Upper lobe of left lung (tissue), 6 donors: ENCODE data around the gene IKZF5. TPM values are rescaled to one million over a fixed set of nuclear protein-coding genes. Genes with fewer than 3 reads are reported as not detected.

Experiments
- ATAC-seq, 2 donors: fragments of 200-7000 bp; cut with Tn5 transposase; one replicate each; pipeline ENCODE4 v1.9.1; 2022; ENCODE audit warnings: mild to moderate bottlenecking in 2 of 2, moderate library complexity in 2 of 2; ENCODE audit not compliant: low FRiP score in 2 of 2
- DNase-seq, 2 donors: peaks; one replicate each; pipeline ENCODE4 v3.0.0-alpha.2; 2019 to 2020
- H3K27ac ChIP-seq, 4 donors: fragments of 200-600 bp; sonication (generic); one replicate each; pipeline ENCODE4 v1.5.1; 2016 to 2019
- H3K27me3 ChIP-seq, 4 donors: fragments of 200-600 bp; sonication (generic); one replicate each; pipeline ENCODE4 v1.5.1; 2017 to 2019
- H3K36me3 ChIP-seq, 4 donors: fragments of 200-600 bp; sonication (generic); one replicate each; pipeline ENCODE4 v1.5.1; 2016 to 2019
- H3K4me1 ChIP-seq, 4 donors: fragments of 200-600 bp; sonication (generic); one replicate each; pipeline ENCODE4 v1.5.1; 2018 to 2019
- H3K4me3 ChIP-seq, 4 donors: fragments of 200-600 bp; sonication (generic); one replicate each; pipeline ENCODE4 v1.5.1; 2017 to 2019; ENCODE audit warnings: mild to moderate bottlenecking in 2 of 4, moderate library complexity in 1 of 4
- H3K9me3 ChIP-seq, 4 donors: fragments of 200-600 bp; sonication (generic); one replicate each; pipeline ENCODE4 v1.5.1; 2018 to 2019
- EP300 ChIP-seq, 4 donors: sonication (generic); formaldehyde crosslinking; IDR thresholded peaks; one replicate each; pipeline ENCODE4 v1.5.1; 2017; ENCODE audit warnings: antibody characterized with exemption in 4 of 4, control low read depth in 2 of 4
- POLR2A ChIP-seq, 4 donors: fragments of 450-650 bp; IDR thresholded peaks; one replicate each; pipeline ENCODE4 v1.5.1; 2016 to 2017; ENCODE audit warnings: antibody characterized with exemption in 4 of 4, mild to moderate bottlenecking in 2 of 4
- POLR2AphosphoS5 ChIP-seq, 2 donors: sonication (generic); formaldehyde crosslinking; IDR thresholded peaks; one replicate each; pipeline ENCODE4 v1.5.1; 2017; ENCODE audit warnings: antibody characterized with exemption in 2 of 2
- WGBS, 2 donors: methylation state at CpG; one replicate each; pipeline ENCODE4 v1.1.5; 2017 to 2018; 5-methylcytosine and 5-hydroxymethylcytosine counted together
- total RNA-seq, 6 donors: library from RNA; depleted of rRNA in 4 of 6; stranded (reverse); fragments of >200 nt in 4 of 6; gene quantifications; one replicate each; pipeline versions ENCODE4 v1.1.0 to v1.2.1, GENCODE V29; 2016 to 2021
- TF ChIP-seq, protein P1 (sequence below), 6 experiments: fragments of 450-650 bp in 4 of 6; fragments of 200-600 bp in 2 of 6; sonication (generic) in 2 of 6; IDR thresholded peaks; one replicate each; pipeline ENCODE4 v1.5.1; 2016 to 2019; ENCODE audit warnings: antibody characterized with exemption in 6 of 6
- donor health status: DM: no; HTN: no; CAD: no; lungs with moderate emphysema.
- donor health status: DM: no; HTN: yes; CAD: no; lungs with severe emphysema.

Gene IKZF5
- total RNA-seq, 6 donors from 2014 or later: 4.9 to 19.4 (median 15.0) TPM

DNA sequence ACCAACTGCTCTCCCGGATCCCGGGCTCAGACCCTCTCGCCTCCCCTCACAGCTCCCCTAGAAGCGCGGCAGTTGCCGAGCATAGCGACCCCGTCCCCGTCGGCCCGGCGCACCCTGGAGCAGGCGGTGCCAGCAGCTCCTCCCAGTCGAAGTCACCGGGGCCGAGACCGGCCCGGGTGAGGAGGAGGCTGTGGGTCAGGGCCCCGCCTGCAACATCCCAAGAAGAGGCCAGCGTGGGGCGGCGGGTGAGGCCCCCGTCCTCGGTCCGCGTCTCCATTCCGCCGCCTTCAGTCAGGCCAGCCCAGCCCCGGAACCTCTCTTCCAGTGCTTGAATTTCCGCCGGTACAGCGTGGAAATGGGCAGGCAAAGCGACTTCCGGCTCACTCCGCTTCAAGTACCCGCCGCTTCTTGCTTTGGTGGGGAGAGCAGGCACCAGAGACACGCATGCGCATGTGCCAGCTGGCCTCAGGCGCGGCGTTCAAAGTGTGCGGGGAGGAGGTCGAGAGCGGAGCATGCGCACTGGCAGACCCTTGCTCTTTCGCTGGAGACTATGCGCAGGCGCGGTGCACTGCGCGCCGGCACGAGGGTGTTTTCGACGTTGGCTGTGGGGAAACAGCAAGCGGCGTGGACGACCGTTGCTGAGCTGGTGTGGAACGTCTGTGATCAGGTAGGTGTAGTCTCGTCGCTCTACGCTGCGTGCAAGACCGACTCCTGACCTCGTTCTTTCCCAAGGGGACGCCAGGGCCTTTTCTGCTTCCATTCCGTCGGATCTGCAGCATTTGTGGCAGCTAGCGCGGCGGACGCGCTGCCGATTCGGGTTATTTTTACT is 54.5 kb downstream of the IKZF5 start, which contains the start of gene C10orf88:
Gene C10orf88 (minus strand): TSS at position 326 of the 829 bp plus-strand sequence. CDS start 49 bp downstream, at position 277.
- WGBS, 2 donors: 10 to 17% methylated on average over 24 to 58 of the region's 77 CpGs
- no peaks in the 10 kb centered on the region for H3K27me3 ChIP-seq
- no peaks in the 10 kb centered on the region for H3K9me3 ChIP-seq
- TF ChIP-seq, protein P1, sequence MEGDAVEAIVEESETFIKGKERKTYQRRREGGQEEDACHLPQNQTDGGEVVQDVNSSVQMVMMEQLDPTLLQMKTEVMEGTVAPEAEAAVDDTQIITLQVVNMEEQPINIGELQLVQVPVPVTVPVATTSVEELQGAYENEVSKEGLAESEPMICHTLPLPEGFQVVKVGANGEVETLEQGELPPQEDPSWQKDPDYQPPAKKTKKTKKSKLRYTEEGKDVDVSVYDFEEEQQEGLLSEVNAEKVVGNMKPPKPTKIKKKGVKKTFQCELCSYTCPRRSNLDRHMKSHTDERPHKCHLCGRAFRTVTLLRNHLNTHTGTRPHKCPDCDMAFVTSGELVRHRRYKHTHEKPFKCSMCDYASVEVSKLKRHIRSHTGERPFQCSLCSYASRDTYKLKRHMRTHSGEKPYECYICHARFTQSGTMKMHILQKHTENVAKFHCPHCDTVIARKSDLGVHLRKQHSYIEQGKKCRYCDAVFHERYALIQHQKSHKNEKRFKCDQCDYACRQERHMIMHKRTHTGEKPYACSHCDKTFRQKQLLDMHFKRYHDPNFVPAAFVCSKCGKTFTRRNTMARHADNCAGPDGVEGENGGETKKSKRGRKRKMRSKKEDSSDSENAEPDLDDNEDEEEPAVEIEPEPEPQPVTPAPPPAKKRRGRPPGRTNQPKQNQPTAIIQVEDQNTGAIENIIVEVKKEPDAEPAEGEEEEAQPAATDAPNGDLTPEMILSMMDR (IDR thresholded peaks at IDR 0.05): peak in 1 of 6 experiments; percentile 35
- TF ChIP-seq EP300 (IDR thresholded peaks at IDR 0.05): peak in 1 of 4 donors; percentile 19
- TF ChIP-seq POLR2AphosphoS5 (IDR thresholded peaks at IDR 0.05): peak; percentile 22 to 81
- TF ChIP-seq POLR2A (IDR thresholded peaks at IDR 0.05): peak in 1 of 4 donors; percentile 57
- peaks cover 9 to 26% (median 21%) of the 10 kb centered on the region in 4 donors for H3K4me1 ChIP-seq
- peak within 1 kb of the TSS; percentile 46 to 94 (median 83) for H3K4me3 ChIP-seq
- ATAC-seq (peak; percentile 97 to 99), DNase-seq (peak; percentile 96 to 98)
- peaks cover 0 to 5% (median 0%) of the 10 kb centered on the region in 4 donors for H3K36me3 ChIP-seq
- peak within 1 kb of the TSS; percentile 68 to 87 (median 76) for H3K27ac ChIP-seq

DNA sequence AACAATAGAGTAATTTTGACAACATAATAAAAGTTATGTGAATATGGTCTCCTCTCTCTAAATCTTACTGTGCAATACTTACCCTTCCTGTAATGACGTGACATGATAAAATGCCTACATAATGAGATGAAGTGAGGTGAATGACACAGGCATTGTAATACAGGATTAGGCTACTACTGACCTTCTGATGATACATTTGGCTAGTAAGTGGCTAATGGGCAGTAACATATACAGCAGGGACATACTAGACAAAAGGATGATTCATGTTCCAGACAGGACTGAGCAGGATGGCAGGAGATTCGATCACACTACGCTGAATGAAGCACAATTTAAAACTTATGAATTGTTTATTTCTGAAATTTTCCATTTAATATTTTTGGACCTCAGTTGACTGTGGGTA is 59.3 kb downstream of the IKZF5 start:
- H3K9me3 ChIP-seq: no peaks in the 10 kb centered on the region
- H3K36me3 ChIP-seq: peaks cover 0 to 41% (median 9%) of the 10 kb centered on the region in 4 donors
- no peak for DNase-seq
- 96 to 98% methylated on average over 3 of the region's 3 CpGs for WGBS, 2 donors
- no peaks in the 10 kb centered on the region for H3K27me3 ChIP-seq
- no peak for ATAC-seq
- H3K27ac ChIP-seq: no peak overlapping the region
- peaks cover 6 to 21% (median 16%) of the 10 kb centered on the region in 4 donors for H3K4me1 ChIP-seq
- no peak for TF ChIP-seq POLR2AphosphoS5 (IDR thresholded peaks at IDR 0.05)
- TF ChIP-seq EP300 (IDR thresholded peaks at IDR 0.05): no peak
- TF ChIP-seq, protein P1 (IDR thresholded peaks at IDR 0.05): no peak
- TF ChIP-seq POLR2A (IDR thresholded peaks at IDR 0.05): no peak
- H3K4me3 ChIP-seq: no peak overlapping the region

Other genes starting within 250 kb of the IKZF5 start
- gene CUZD1, start 162.9 kb downstream of the IKZF5 start, total RNA-seq: 1 to 10 TPM in 3 of 6 donors, under 1 TPM in 2, not detected in 1; 0.30 to 4.2 (median 1.1) TPM
- 10 to 100 TPM in 1 of 6 donors, 1 to 10 TPM in 5; 1.5 to 10.5 (median 3.4) TPM for gene FAM24B, start 129.2 kb downstream of the IKZF5 start, total RNA-seq
- gene FAM24A, start 98.2 kb downstream of the IKZF5 start, total RNA-seq: not detected
- 1 to 10 TPM; 3.9 to 8.8 (median 5.4) TPM for gene C10orf88, start 54.6 kb downstream of the IKZF5 start, total RNA-seq
- gene PSTK, start 28.4 kb downstream of the IKZF5 start, total RNA-seq: 1 to 10 TPM; 1.4 to 6.2 (median 3.7) TPM
- 10 to 100 TPM; 10.4 to 48.2 (median 30.2) TPM for gene ACADSB, start 211 bp upstream of the IKZF5 start, total RNA-seq
- not detected for gene HMX3, start 127.2 kb upstream of the IKZF5 start, total RNA-seq
- gene HMX2, start 139.3 kb upstream of the IKZF5 start, total RNA-seq: not detected
- 100 to 1,000 TPM in 1 of 6 donors, 10 to 100 TPM in 5; 41.0 to 138 (median 52.4) TPM for gene BUB3, start 145.6 kb upstream of the IKZF5 start, total RNA-seq